ENCODE measurements around the gene LIMS2.

GRCh38 chr2:127664895-127665225, 10.5 kb downstream of the LIMS2 start:
- TF ChIP-seq CTCF (IDR thresholded peaks at IDR 0.05) = no peak
- no peak for TF ChIP-seq POLR2A (IDR thresholded peaks at IDR 0.05)

Data from right lobe of liver (tissue), 4 donors.